Measurements from ENCODE around the gene RARRES1. TPM values are rescaled to one million over a fixed set of nuclear protein-coding genes. Genes with fewer than 3 reads are reported as not detected.

RARRES1 gene
- total RNA-seq, 1 experiment from 2014 or later, result 0.81 TPM

- Histone ChIP-seq H2BK20ac (ENCODE audit: low read depth, low read length, poor library complexity, severe bottlenecking) (no peak overlapping the region), H2BK120ac (ENCODE audit: low read depth, low read length, poor library complexity, severe bottlenecking) (no peak overlapping the region), H3K18ac (ENCODE audit: insufficient read length, low read depth, low read length) (no peak overlapping the region), H3K79me1 (ENCODE audit: insufficient read depth, low read depth, low read length, poor library complexity, severe bottlenecking) (no peaks in the 10 kb centered on the region), H2BK12ac (ENCODE audit: insufficient read length, low read depth, low read length) (no peak overlapping the region), H4K91ac (ENCODE audit: insufficient read length, low read depth, low read length) (no peak overlapping the region), H3K4ac (ENCODE audit: low read depth, low read length) (no peak overlapping the region), H2BK15ac (ENCODE audit: low read depth, low read length) (no peak overlapping the region), H3K79me2 (ENCODE audit: insufficient read depth, low read length) (no peaks in the 10 kb centered on the region), H3K23me2 (ENCODE audit: insufficient read length, low read depth, low read length, poor library complexity, severe bottlenecking) (no peaks in the 10 kb centered on the region), H4K5ac (ENCODE audit: insufficient read length, low read depth, low read length) (no peak overlapping the region), H3K9ac (ENCODE audit: extremely low read depth, insufficient read length, low read length) (no peak overlapping the region), H2AFZ (ENCODE audit: low read length) (no peak overlapping the region), H2BK5ac (ENCODE audit: insufficient read length, low read length) (no peak overlapping the region), H2AK5ac (ENCODE audit: insufficient read length, low read length) (no peak overlapping the region), H3K27me3 (ENCODE audit: insufficient read depth, low read length) (no peaks in the 10 kb centered on the region), H3K4me2 (ENCODE audit: insufficient read depth, insufficient read length, low read length) (no peak overlapping the region), H3K56ac (ENCODE audit: insufficient read length, low read depth, low read length) (no peak overlapping the region), H3K23ac (ENCODE audit: insufficient read length, low read depth, low read length) (no peak overlapping the region), H4K20me1 (ENCODE audit: control insufficient read depth, insufficient read depth, insufficient read length) (no peaks in the 10 kb centered on the region), H3T11ph (ENCODE audit: low read length) (no peak overlapping the region), H3K9me3 (ENCODE audit: control insufficient read depth, low read depth, low read length) (no peaks in the 10 kb centered on the region), H3K4me1 (ENCODE audit: insufficient read depth, low read length) (no peaks in the 10 kb centered on the region), H3K14ac (ENCODE audit: insufficient read depth, low read length) (no peak overlapping the region), H4K8ac (replicated peaks; ENCODE audit: insufficient read length, low read depth, low read length) (no peak overlapping the region), H3K27ac (ENCODE audit: insufficient read length, low read depth, low read length) (no peak overlapping the region)
- WGBS (ENCODE audit: extremely low coverage, insufficient read length, low lambda C conversion rate), result no CpG with 5 or more reads among the region's 1 CpG
- no peak for DNase-seq
- Mint-ChIP-seq H3K36me3 (ENCODE audit: insufficient read depth in 1 of 3, low read depth in 3 of 3) (peaks cover 0 to 2% (median 2%) of the 10 kb centered on the region in 3 experiments; a peak in 2 of 7 replicates), H3K27ac (no peak overlapping the region), H3K4me1 (no peaks in the 10 kb centered on the region), H3K4me3 (no peak overlapping the region), H3K9me3 (no peaks in the 10 kb centered on the region), H3K27me3 (ENCODE audit: low read depth) (no peaks in the 10 kb centered on the region)
- TF ChIP-seq, protein P1, sequence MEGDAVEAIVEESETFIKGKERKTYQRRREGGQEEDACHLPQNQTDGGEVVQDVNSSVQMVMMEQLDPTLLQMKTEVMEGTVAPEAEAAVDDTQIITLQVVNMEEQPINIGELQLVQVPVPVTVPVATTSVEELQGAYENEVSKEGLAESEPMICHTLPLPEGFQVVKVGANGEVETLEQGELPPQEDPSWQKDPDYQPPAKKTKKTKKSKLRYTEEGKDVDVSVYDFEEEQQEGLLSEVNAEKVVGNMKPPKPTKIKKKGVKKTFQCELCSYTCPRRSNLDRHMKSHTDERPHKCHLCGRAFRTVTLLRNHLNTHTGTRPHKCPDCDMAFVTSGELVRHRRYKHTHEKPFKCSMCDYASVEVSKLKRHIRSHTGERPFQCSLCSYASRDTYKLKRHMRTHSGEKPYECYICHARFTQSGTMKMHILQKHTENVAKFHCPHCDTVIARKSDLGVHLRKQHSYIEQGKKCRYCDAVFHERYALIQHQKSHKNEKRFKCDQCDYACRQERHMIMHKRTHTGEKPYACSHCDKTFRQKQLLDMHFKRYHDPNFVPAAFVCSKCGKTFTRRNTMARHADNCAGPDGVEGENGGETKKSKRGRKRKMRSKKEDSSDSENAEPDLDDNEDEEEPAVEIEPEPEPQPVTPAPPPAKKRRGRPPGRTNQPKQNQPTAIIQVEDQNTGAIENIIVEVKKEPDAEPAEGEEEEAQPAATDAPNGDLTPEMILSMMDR (conservative IDR thresholded peaks at IDR 0.05), result no peak
These were observed 28.7 kb downstream of the RARRES1 start for GRCh38 chr3:158703566-158703965.

All from H9 (cell line).